SK-N-MC (cell line): Measurements from ENCODE around the gene CLDN6.

Experiments used
- EZH2 ChIP-seq: fragments of 200-600 bp; sonication (generic); IDR thresholded peaks from one replicate; pipeline ENCODE4 v1.6.1; 2017; ENCODE audit warnings: antibody characterized with exemption
- FOXP2 ChIP-seq: optimal IDR thresholded peaks from 2 replicates; pipeline ENCODE3; 2011; ENCODE audit warnings: mild to moderate bottlenecking, moderate library complexity; ENCODE audit not compliant: insufficient read depth; ENCODE audit errors: extremely low read length, control extremely low read depth
- POLR2AphosphoS5 ChIP-seq: IDR thresholded peaks from 2 replicates; pipeline ENCODE4 v1.6.1; 2012; ENCODE audit warnings: mild to moderate bottlenecking, low read depth, low read length, borderline replicate concordance

- TF ChIP-seq EZH2 (no peak), POLR2AphosphoS5 (no peak), FOXP2 (no peak)
These were observed 8.9 kb upstream of the CLDN6 start for GRCh38 chr16:3026609-3027488.
